GM12878 (cell line): ENCODE data around the gene ARMC6. TPM values are rescaled to one million over a fixed set of nuclear protein-coding genes. Genes with fewer than 3 reads are reported as not detected.

ENCODE experiments used
- ATAC-seq: fragments of 200-7000 bp; cut with Tn5 transposase; 3 replicates; pipeline ENCODE4 v1.9.1; 2020; ENCODE audit warnings: mild to moderate bottlenecking, moderate library complexity
- BruUV-seq: library from RNA; stranded (reverse); fragments of 400-500 nt; replicated peaks from 2 replicates; lab custom pipeline; 2021; lab: Mats Ljungman, UMichigan
- CTCF ChIA-PET: fragments of 300-600 bp; sonication (Branson Sonifier 250); formaldehyde crosslinking; extraction: SDS; loops from one replicate; lab custom pipeline; 2021; ENCODE audit warnings: inconsistent platforms; lab: Yijun Ruan, JAX
- POLR2A ChIA-PET: fragments of 350-600 bp; formaldehyde crosslinking; extraction: SDS; loops from one replicate; lab custom pipeline; 2021; ENCODE audit warnings: inconsistent platforms; lab: Charles Lee
- RAD21 ChIA-PET: fragments of 300-600 bp; sonication (Branson Sonifier 250); formaldehyde crosslinking; loops from one replicate; lab custom pipeline; 2023; ENCODE audit warnings: antibody characterized with exemption; ENCODE audit not compliant: unreplicated experiment; lab: Charles Lee
- SMC1A ChIA-PET: fragments of 300-600 bp; sonication (Branson Sonifier 250); formaldehyde crosslinking; loops from one replicate; lab custom pipeline; 2023; ENCODE audit not compliant: unreplicated experiment, uncharacterized antibody; lab: Charles Lee
- DNase-seq: peaks from one replicate; pipeline ENCODE4 v3.0.0-alpha.2; 2011; ENCODE audit warnings: low read depth, low spot score
- FAIRE-seq: peaks from 3 replicates; lab custom pipeline; 2011; peaks lifted over from hg19 to GRCh38; lab: Jason Lieb, UNC
- H2AFZ ChIP-seq: 2 replicates; pipeline ENCODE4 v1.6.0; 2011; ENCODE audit warnings: low read depth, low read length, control low read depth; ENCODE audit not compliant: control insufficient read depth
- H3K27ac ChIP-seq: 2 replicates; pipeline ENCODE4 v1.5.1; 2011; ENCODE audit warnings: control low read depth; ENCODE audit not compliant: control insufficient read depth, insufficient read depth
- H3K27me3 ChIP-seq, 2 experiments: replicated peaks in 1 of 2; 2 replicates each; pipeline versions ENCODE4 v1.6.0 to v1.6.1; 2011; ENCODE audit warnings: low read length in 1 of 2; ENCODE audit not compliant: control insufficient read depth in 2 of 2, insufficient read depth in 2 of 2
- H3K36me3 ChIP-seq, 2 experiments: 2 replicates each; pipeline ENCODE4 v1.5.1; 2011; ENCODE audit warnings: low read length in 1 of 2; ENCODE audit not compliant: control insufficient read depth in 2 of 2, insufficient read depth in 2 of 2
- H3K4me1 ChIP-seq: 2 replicates; pipeline ENCODE4 v1.6.1; 2011; ENCODE audit warnings: mild to moderate bottlenecking, low read length, moderate library complexity, mixed read lengths; ENCODE audit not compliant: control insufficient read depth, insufficient read depth
- H3K4me2 ChIP-seq: 2 replicates; pipeline ENCODE4 v1.6.0; 2011; ENCODE audit warnings: control low read depth; ENCODE audit not compliant: control insufficient read depth, insufficient read depth
- H3K4me3 ChIP-seq: fragments of 200-600 bp; sonication (generic); 2 replicates; pipeline ENCODE4 v1.5.1; 2016
- H3K79me2 ChIP-seq: 2 replicates; pipeline ENCODE4 v1.6.0; 2011; ENCODE audit warnings: low read length; ENCODE audit not compliant: control insufficient read depth, insufficient read depth
- H3K9ac ChIP-seq: 2 replicates; pipeline ENCODE4 v1.8.0; 2011; ENCODE audit warnings: low read length, control low read depth, mixed read lengths; ENCODE audit not compliant: control insufficient read depth, insufficient read depth
- H3K9me3 ChIP-seq: replicated peaks from 3 replicates; pipeline ENCODE4 v1.5.1; 2011; ENCODE audit warnings: mild to moderate bottlenecking, low read length; ENCODE audit not compliant: control insufficient read depth, insufficient read depth
- H4K20me1 ChIP-seq: 2 replicates; pipeline ENCODE4 v1.6.0; 2011; ENCODE audit not compliant: control insufficient read depth, insufficient read depth
- BMI1 ChIP-seq: fragments of 450-650 bp; IDR thresholded peaks from 2 replicates; pipeline ENCODE4 v1.6.1; 2016; ENCODE audit warnings: mild to moderate bottlenecking, moderate library complexity, borderline replicate concordance
- CBX3 ChIP-seq: fragments of 200-600 bp; sonication (generic); IDR thresholded peaks from 2 replicates; pipeline ENCODE4 v1.6.1; 2016; ENCODE audit warnings: low read depth, borderline replicate concordance
- CHD2 ChIP-seq: IDR thresholded peaks from 2 replicates; pipeline ENCODE4 v1.6.1; 2011; ENCODE audit warnings: low read depth, low read length, improper control_type of control experiment, borderline replicate concordance
- CHD4 ChIP-seq: fragments of 200-600 bp; sonication (generic); IDR thresholded peaks from 2 replicates; pipeline ENCODE4 v1.6.1; 2016; ENCODE audit warnings: mild to moderate bottlenecking
- DPF2 ChIP-seq: fragments of 450-650 bp; IDR thresholded peaks from 2 replicates; pipeline ENCODE4 v1.6.1; 2017; ENCODE audit warnings: mild to moderate bottlenecking
- IRF4 ChIP-seq: IDR thresholded peaks from 2 replicates; pipeline ENCODE4 v1.6.1; 2011; ENCODE audit warnings: low read depth, low read length
- LARP7 ChIP-seq: fragments of 450-650 bp; IDR thresholded peaks from 2 replicates; pipeline ENCODE4 v1.6.1; 2017; ENCODE audit warnings: mild to moderate bottlenecking
- MEF2A ChIP-seq: IDR thresholded peaks from 2 replicates; pipeline ENCODE4 v1.6.1; 2011; ENCODE audit warnings: low read depth, mild to moderate bottlenecking, low read length, moderate library complexity; ENCODE audit not compliant: insufficient read depth
- MEF2B ChIP-seq: fragments of 450-650 bp; IDR thresholded peaks from 2 replicates; pipeline ENCODE4 v1.6.1; 2018; ENCODE audit warnings: mild to moderate bottlenecking, moderate library complexity; ENCODE audit not compliant: partially characterized antibody, poor library complexity, severe bottlenecking
- NR2C2 ChIP-seq: IDR thresholded peaks from 2 replicates; pipeline ENCODE4 v1.6.1; 2011; ENCODE audit warnings: borderline replicate concordance, low read depth; ENCODE audit not compliant: control insufficient read depth, insufficient read length
- POLR2A ChIP-seq: IDR thresholded peaks from 2 replicates; pipeline ENCODE4 v1.6.1; 2011; ENCODE audit warnings: low read depth, mild to moderate bottlenecking, low read length
- POLR2AphosphoS2 ChIP-seq: IDR thresholded peaks from 2 replicates; pipeline ENCODE4 v1.6.1; 2011; ENCODE audit warnings: low read depth, mild to moderate bottlenecking, low read length, improper control_type of control experiment, moderate library complexity
- RCOR1 ChIP-seq: conservative IDR thresholded peaks from 2 replicates; pipeline ENCODE4 v1.6.1; 2012; ENCODE audit warnings: low read depth, low read length, improper control_type of control experiment
- WGBS: methylation state at CpG from one replicate; pipeline ENCODE4 v1.1.6; 2016; ENCODE audit warnings: low lambda C conversion rate; ENCODE audit not compliant: insufficient replicate concordance, insufficient coverage; ENCODE audit errors: missing lambda C conversion rate; 5-methylcytosine and 5-hydroxymethylcytosine counted together
- in situ Hi-C: fragments of 300-500 bp; cut with MboI; formaldehyde crosslinking; loops from 9 replicates; pipeline ENCODE4 v1.14.3; 2018; ENCODE audit warnings: mixed read lengths
- intact Hi-C: fragments of 100-400 bp; cut with micrococcal nuclease; formaldehyde crosslinking; loops from one replicate; pipeline ENCODE4 v1.14.2; 2022; ENCODE audit not compliant: unreplicated experiment
- polyA plus RNA-seq, 11 experiments: library from polyadenylated mRNA; depleted of rRNA in 4 of 11; unstranded in 6 of 11; stranded (reverse) in 5 of 11; fragments of >200 nt; fragmentation: Nextera tagmentation in 4 of 11; fragmentation: Illumina TruSeq in 1 of 11; extraction: Ambion mirVana in 4 of 11; extraction: Trizol in 1 of 11; gene quantifications; 1 replicate in 1 of 11; 2 replicates in 10 of 11; pipeline versions ENCODE4 v1.2.1 to v1.2.3, GENCODE V29; 2011 to 2016; ENCODE audit warnings: inconsistent platforms in 2 of 11, missing spikeins in 2 of 11, low read depth in 1 of 11
- total RNA-seq, 4 experiments: library from RNA; depleted of rRNA in 3 of 4; stranded (reverse); fragments of >200 nt in 3 of 4; fragmentation: Illumina TruSeq in 1 of 4; extraction: Trizol in 1 of 4; gene quantifications; 2 replicates each; pipeline versions ENCODE4 v1.2.1 to v1.2.3, GENCODE V29; 2013 to 2021
- TF ChIP-seq, protein P1 (sequence below): IDR thresholded peaks from 2 replicates; pipeline ENCODE4 v1.6.1; 2011; ENCODE audit warnings: mild to moderate bottlenecking, low read depth, low read length, moderate library complexity; ENCODE audit not compliant: insufficient replicate concordance
- TF ChIP-seq, protein P2 (sequence below): fragments of 450-650 bp; formaldehyde crosslinking; IDR thresholded peaks from 2 replicates; pipeline ENCODE4 v1.4.0; 2020; ENCODE audit warnings: mild to moderate bottlenecking, moderate library complexity
- TF ChIP-seq, protein P3 (sequence below): IDR thresholded peaks from 2 replicates; pipeline ENCODE4 v1.6.1; 2011; ENCODE audit warnings: borderline replicate concordance, low read depth, mild to moderate bottlenecking, moderate library complexity, mixed read lengths, low read length; ENCODE audit not compliant: insufficient read depth; ENCODE audit errors: extremely low read length

Gene ARMC6
- total and polyA plus RNA-seq, 10 of the 15 experiments (the other 5 are each of a cell fraction or from before 2014, with no cell fraction given), result 1.1 to 64.4 (median 41.6) TPM

DNA sequence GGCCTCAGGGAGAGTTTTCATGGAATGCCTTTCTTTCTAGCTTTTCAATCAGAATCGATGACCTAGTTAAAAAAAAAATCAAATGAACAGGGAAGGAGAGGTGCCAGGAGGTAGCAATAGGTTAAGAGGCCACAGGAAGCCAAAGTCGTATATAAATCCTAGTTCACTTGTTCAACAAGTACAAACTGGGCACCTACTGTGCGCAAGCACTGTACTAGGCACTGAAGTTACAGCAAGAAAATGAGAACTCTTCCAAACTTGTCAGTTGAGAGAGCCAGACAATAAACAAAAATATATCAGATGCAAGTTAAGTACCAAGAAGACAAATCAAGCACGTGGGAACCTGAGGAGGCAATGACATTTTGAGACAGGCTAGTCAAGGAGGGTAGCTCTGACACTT, 6.2 kb upstream of the ARMC6 start (continued):
- TF ChIP-seq, protein P1, sequence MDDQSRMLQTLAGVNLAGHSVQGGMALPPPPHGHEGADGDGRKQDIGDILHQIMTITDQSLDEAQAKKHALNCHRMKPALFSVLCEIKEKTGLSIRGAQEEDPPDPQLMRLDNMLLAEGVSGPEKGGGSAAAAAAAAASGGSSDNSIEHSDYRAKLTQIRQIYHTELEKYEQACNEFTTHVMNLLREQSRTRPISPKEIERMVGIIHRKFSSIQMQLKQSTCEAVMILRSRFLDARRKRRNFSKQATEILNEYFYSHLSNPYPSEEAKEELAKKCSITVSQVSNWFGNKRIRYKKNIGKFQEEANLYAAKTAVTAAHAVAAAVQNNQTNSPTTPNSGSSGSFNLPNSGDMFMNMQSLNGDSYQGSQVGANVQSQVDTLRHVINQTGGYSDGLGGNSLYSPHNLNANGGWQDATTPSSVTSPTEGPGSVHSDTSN, result no peak
- no peak for TF ChIP-seq RCOR1
- TF ChIP-seq, protein P2, sequence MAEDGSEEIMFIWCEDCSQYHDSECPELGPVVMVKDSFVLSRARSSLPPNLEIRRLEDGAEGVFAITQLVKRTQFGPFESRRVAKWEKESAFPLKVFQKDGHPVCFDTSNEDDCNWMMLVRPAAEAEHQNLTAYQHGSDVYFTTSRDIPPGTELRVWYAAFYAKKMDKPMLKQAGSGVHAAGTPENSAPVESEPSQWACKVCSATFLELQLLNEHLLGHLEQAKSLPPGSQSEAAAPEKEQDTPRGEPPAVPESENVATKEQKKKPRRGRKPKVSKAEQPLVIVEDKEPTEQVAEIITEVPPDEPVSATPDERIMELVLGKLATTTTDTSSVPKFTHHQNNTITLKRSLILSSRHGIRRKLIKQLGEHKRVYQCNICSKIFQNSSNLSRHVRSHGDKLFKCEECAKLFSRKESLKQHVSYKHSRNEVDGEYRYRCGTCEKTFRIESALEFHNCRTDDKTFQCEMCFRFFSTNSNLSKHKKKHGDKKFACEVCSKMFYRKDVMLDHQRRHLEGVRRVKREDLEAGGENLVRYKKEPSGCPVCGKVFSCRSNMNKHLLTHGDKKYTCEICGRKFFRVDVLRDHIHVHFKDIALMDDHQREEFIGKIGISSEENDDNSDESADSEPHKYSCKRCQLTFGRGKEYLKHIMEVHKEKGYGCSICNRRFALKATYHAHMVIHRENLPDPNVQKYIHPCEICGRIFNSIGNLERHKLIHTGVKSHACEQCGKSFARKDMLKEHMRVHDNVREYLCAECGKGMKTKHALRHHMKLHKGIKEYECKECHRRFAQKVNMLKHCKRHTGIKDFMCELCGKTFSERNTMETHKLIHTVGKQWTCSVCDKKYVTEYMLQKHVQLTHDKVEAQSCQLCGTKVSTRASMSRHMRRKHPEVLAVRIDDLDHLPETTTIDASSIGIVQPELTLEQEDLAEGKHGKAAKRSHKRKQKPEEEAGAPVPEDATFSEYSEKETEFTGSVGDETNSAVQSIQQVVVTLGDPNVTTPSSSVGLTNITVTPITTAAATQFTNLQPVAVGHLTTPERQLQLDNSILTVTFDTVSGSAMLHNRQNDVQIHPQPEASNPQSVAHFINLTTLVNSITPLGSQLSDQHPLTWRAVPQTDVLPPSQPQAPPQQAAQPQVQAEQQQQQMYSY, result no peak
- no peak for TF ChIP-seq NR2C2
- no peak for TF ChIP-seq MEF2A
- TF ChIP-seq MEF2B, result no peak

DNA sequence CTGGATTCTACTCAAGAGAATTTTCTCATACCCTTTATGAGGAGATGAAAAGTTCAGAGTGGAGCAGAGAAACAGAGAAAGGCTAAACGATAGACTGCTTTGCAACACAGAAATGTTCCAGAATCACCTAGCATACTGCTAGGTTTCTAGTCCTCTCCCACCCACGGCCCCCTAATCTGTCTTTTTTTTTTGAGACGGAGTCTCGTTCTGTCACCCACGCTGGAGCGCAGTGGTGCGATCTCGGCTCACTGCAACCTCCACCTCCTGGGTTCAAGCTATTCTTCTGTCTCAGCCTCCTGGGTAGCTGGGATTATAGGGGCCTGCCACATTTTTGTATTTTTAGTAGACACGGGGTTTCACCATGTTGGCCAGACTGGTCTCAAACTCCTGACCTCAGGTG, 4.9 kb upstream of the ARMC6 start:
- ChIA-PET CTCF (no interaction called here), SMC1A (no interaction called here), POLR2A (no interaction called here), RAD21 (no interaction called here)
- DNase-seq, result no peak
- in situ Hi-C loops (no loop called here), intact Hi-C loops (no loop called here)
- no TSS peak for BruUV-seq
- Histone ChIP-seq H3K9me3 (no peaks in the 10 kb centered on the region), H3K4me1 (peaks cover 3% of the 10 kb centered on the region), H2AFZ (no peak overlapping the region), H3K36me3 (peaks cover 5 to 38% of the 10 kb centered on the region in 2 experiments), H3K4me3 (no peak overlapping the region), H4K20me1 (no peaks in the 10 kb centered on the region), H3K4me2 (no peak overlapping the region), H3K79me2 (peaks cover 32% of the 10 kb centered on the region), H3K27ac (no peak overlapping the region), H3K9ac (no peak overlapping the region), H3K27me3 (no peaks in the 10 kb centered on the region)
- WGBS, result 94% methylated on average over 9 of the region's 9 CpGs
- ATAC-seq, result no peak
- FAIRE-seq, result no peak
- TF ChIP-seq CBX3 (no peak), IRF4 (no peak), LARP7 (no peak), POLR2AphosphoS2 (no peak), POLR2A (no peak), BMI1 (no peak), CHD2 (no peak), CHD4 (no peak), DPF2 (no peak)
- TF ChIP-seq, protein P3, sequence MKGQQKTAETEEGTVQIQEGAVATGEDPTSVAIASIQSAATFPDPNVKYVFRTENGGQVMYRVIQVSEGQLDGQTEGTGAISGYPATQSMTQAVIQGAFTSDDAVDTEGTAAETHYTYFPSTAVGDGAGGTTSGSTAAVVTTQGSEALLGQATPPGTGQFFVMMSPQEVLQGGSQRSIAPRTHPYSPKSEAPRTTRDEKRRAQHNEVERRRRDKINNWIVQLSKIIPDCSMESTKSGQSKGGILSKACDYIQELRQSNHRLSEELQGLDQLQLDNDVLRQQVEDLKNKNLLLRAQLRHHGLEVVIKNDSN, result no peak
